ENCODE results near the gene DRD3. TPM values are rescaled to one million over a fixed set of nuclear protein-coding genes. Genes with fewer than 3 reads are reported as not detected.

The DRD3 gene
- polyA plus RNA-seq, 3 donors: not detected

GRCh38 chr3:114127517-114127916 is 51.3 kb downstream of the DRD3 start:
- H3K4me3 Mint-ChIP-seq: no peak overlapping the region
- no peaks in the 10 kb centered on the region for H3K36me3 Mint-ChIP-seq
- H3K9ac ChIP-seq (ENCODE audit: insufficient read depth, low read length, poor library complexity, severe bottlenecking): no peak overlapping the region
- H3K9me3 Mint-ChIP-seq: peaks cover 0 to 2% (median 0%) of the 10 kb centered on the region in 7 donors
- H3K4me1 ChIP-seq (ENCODE audit: control insufficient read depth in 1 of 2, insufficient read depth in 2 of 2, low read length in 2 of 2): no peaks in the 10 kb centered on the region
- H4K20me1 ChIP-seq (ENCODE audit: insufficient read depth, low read length): no peaks in the 10 kb centered on the region
- no peak overlapping the region for H3K4me2 ChIP-seq (replicated peaks; ENCODE audit: extremely low read depth, low read length, poor library complexity, severe bottlenecking)
- no peaks in the 10 kb centered on the region for H3K36me3 ChIP-seq (replicated peaks in 1 of 2; ENCODE audit: control insufficient read depth in 1 of 2, insufficient read depth in 2 of 2, low read length in 2 of 2)
- H3K27ac Mint-ChIP-seq: no peak overlapping the region
- TF ChIP-seq, protein P1, sequence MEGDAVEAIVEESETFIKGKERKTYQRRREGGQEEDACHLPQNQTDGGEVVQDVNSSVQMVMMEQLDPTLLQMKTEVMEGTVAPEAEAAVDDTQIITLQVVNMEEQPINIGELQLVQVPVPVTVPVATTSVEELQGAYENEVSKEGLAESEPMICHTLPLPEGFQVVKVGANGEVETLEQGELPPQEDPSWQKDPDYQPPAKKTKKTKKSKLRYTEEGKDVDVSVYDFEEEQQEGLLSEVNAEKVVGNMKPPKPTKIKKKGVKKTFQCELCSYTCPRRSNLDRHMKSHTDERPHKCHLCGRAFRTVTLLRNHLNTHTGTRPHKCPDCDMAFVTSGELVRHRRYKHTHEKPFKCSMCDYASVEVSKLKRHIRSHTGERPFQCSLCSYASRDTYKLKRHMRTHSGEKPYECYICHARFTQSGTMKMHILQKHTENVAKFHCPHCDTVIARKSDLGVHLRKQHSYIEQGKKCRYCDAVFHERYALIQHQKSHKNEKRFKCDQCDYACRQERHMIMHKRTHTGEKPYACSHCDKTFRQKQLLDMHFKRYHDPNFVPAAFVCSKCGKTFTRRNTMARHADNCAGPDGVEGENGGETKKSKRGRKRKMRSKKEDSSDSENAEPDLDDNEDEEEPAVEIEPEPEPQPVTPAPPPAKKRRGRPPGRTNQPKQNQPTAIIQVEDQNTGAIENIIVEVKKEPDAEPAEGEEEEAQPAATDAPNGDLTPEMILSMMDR (IDR thresholded peaks at IDR 0.05): no peak
- no peak for DNase-seq
- H3K9me3 ChIP-seq (replicated peaks in 1 of 2; ENCODE audit: control insufficient read depth in 1 of 2, insufficient read depth in 1 of 2, low read length in 2 of 2): no peaks in the 10 kb centered on the region
- no peaks in the 10 kb centered on the region for H3K27me3 ChIP-seq (ENCODE audit: control insufficient read depth in 2 of 2, insufficient read depth in 2 of 2, low read length in 2 of 2)
- H3K27ac ChIP-seq (ENCODE audit: low read depth in 1 of 2, low read length in 2 of 2): no peak overlapping the region
- intact Hi-C loops (cut with micrococcal nuclease): no loop called here
- H3K79me2 ChIP-seq (ENCODE audit: insufficient read depth, low read length): no peaks in the 10 kb centered on the region
- H2AFZ ChIP-seq (ENCODE audit: insufficient read depth, low read depth, low read length, poor library complexity, severe bottlenecking): no peak overlapping the region
- peaks cover 0 to 2% (median 0%) of the 10 kb centered on the region in 3 donors for H3K27me3 Mint-ChIP-seq (ENCODE audit: low read depth in 3 of 3)
- no peak overlapping the region for H3K4me3 ChIP-seq (replicated peaks in 1 of 3; ENCODE audit: low read depth in 2 of 3, low read length in 3 of 3)
- WGBS (ENCODE audit: insufficient coverage): no CpG with 5 or more reads among the region's 3 CpGs
- H3K4me1 Mint-ChIP-seq: no peaks in the 10 kb centered on the region

- Histone ChIP-seq H3K27me3 (ENCODE audit: control insufficient read depth in 2 of 2, insufficient read depth in 2 of 2, low read length in 2 of 2) (no peaks in the 10 kb centered on the region), H3K27ac (ENCODE audit: low read depth in 1 of 2, low read length in 2 of 2) (no peak overlapping the region), H3K79me2 (ENCODE audit: insufficient read depth, low read length) (no peaks in the 10 kb centered on the region), H3K4me2 (replicated peaks; ENCODE audit: extremely low read depth, low read length, poor library complexity, severe bottlenecking) (no peak overlapping the region), H3K36me3 (replicated peaks in 1 of 2; ENCODE audit: control insufficient read depth in 1 of 2, insufficient read depth in 2 of 2, low read length in 2 of 2) (no peaks in the 10 kb centered on the region), H3K4me1 (ENCODE audit: control insufficient read depth in 1 of 2, insufficient read depth in 2 of 2, low read length in 2 of 2) (no peaks in the 10 kb centered on the region), H3K9me3 (replicated peaks in 1 of 2; ENCODE audit: control insufficient read depth in 1 of 2, insufficient read depth in 1 of 2, low read length in 2 of 2) (no peaks in the 10 kb centered on the region), H2AFZ (ENCODE audit: insufficient read depth, low read depth, low read length, poor library complexity, severe bottlenecking) (no peak overlapping the region), H3K4me3 (replicated peaks in 1 of 3; ENCODE audit: low read depth in 2 of 3, low read length in 3 of 3) (no peak overlapping the region), H4K20me1 (ENCODE audit: insufficient read depth, low read length) (no peaks in the 10 kb centered on the region), H3K9ac (ENCODE audit: insufficient read depth, low read length, poor library complexity, severe bottlenecking) (no peak overlapping the region)
- no peak overlapping the region for H3K27ac Mint-ChIP-seq
- DNase-seq: no peak
- no CpG with 5 or more reads among the region's 1 CpG for WGBS (ENCODE audit: insufficient coverage)
- no peaks in the 10 kb centered on the region for H3K36me3 Mint-ChIP-seq
- peaks cover 0 to 2% (median 0%) of the 10 kb centered on the region in 7 donors for H3K9me3 Mint-ChIP-seq
- intact Hi-C loops (cut with micrococcal nuclease): no loop called here
- H3K4me3 Mint-ChIP-seq: no peak overlapping the region
- H3K27me3 Mint-ChIP-seq (ENCODE audit: low read depth in 3 of 3): peaks cover 0 to 2% (median 0%) of the 10 kb centered on the region in 3 donors
- no peaks in the 10 kb centered on the region for H3K4me1 Mint-ChIP-seq
- TF ChIP-seq, protein P1 (IDR thresholded peaks at IDR 0.05): no peak
Observed at GRCh38 chr3:114126461-114126860, 52.4 kb downstream of the DRD3 start.
